Endothelial cell (in vitro differentiated cells): Measurements from ENCODE around the gene KCNE5. TPM values are rescaled to one million over a fixed set of nuclear protein-coding genes. Genes with fewer than 3 reads are reported as not detected.

Experiments used
- DNase-seq: peaks from one replicate; pipeline ENCODE4 v3.0.0; 2021; ENCODE audit warnings: low spot score
- H3K27ac Mint-ChIP-seq: one replicate; pipeline ENCODE4 v1.8.0; 2021; ENCODE audit warnings: mixed read lengths, inconsistent platforms; ENCODE audit not compliant: unreplicated experiment
- H3K27me3 Mint-ChIP-seq: one replicate; pipeline ENCODE4 v1.8.0; 2021; ENCODE audit warnings: mild to moderate bottlenecking, moderate library complexity, mixed read lengths, inconsistent platforms; ENCODE audit not compliant: unreplicated experiment
- H3K36me3 Mint-ChIP-seq: one replicate; pipeline ENCODE4 v1.8.0; 2021; ENCODE audit warnings: mild to moderate bottlenecking, low read depth, mixed read lengths, inconsistent platforms; ENCODE audit not compliant: unreplicated experiment
- H3K4me1 Mint-ChIP-seq: one replicate; pipeline ENCODE4 v1.8.0; 2021; ENCODE audit warnings: mild to moderate bottlenecking, mixed read lengths, inconsistent platforms; ENCODE audit not compliant: unreplicated experiment
- H3K4me3 Mint-ChIP-seq: one replicate; pipeline ENCODE4 v1.8.0; 2021; ENCODE audit warnings: mild to moderate bottlenecking, mixed read lengths, inconsistent platforms; ENCODE audit not compliant: unreplicated experiment
- H3K9me3 Mint-ChIP-seq: one replicate; pipeline ENCODE4 v1.8.0; 2021; ENCODE audit warnings: mixed read lengths, inconsistent platforms; ENCODE audit not compliant: unreplicated experiment
- total RNA-seq: library from RNA; stranded (reverse); fragmentation: NEBNext Ultra II Directional; extraction: Animal tissue kit (Norgen Biotek cat#: 25700); gene quantifications from one replicate; pipeline ENCODE4 v1.2.1, GENCODE V29; 2021; ENCODE audit not compliant: unreplicated experiment
- TF ChIP-seq, protein P1 (sequence below): fragments of 200-600 bp; sonication (generic); IDR thresholded peaks from one replicate; pipeline ENCODE4 v1.5.0; 2021; ENCODE audit warnings: antibody characterized with exemption; ENCODE audit not compliant: unreplicated experiment

Gene KCNE5
- total RNA-seq, 1 donor from 2014 or later = 9.4 TPM

DNA sequence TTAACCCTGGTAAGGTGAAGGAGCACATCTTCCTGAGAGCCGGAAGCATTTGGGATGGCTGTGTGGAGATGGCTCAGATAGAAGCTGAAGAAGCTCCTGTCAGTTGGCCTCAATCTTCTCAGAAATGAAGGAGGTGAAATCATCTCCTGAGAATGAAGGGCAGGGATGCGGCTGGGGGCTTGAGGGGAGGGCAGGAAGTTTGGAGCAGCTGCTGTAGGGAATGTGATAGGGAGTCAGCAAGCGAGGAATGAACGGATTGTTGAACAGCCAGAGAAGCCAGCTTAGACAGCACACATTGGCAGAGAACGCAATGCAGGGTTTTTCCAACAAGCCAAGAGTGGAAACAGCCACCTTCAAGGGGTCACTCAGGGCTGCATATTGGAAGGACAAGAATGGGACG, 10.0 kb downstream of the KCNE5 start:
- H3K4me3 Mint-ChIP-seq = no peak overlapping the region
- TF ChIP-seq, protein P1, sequence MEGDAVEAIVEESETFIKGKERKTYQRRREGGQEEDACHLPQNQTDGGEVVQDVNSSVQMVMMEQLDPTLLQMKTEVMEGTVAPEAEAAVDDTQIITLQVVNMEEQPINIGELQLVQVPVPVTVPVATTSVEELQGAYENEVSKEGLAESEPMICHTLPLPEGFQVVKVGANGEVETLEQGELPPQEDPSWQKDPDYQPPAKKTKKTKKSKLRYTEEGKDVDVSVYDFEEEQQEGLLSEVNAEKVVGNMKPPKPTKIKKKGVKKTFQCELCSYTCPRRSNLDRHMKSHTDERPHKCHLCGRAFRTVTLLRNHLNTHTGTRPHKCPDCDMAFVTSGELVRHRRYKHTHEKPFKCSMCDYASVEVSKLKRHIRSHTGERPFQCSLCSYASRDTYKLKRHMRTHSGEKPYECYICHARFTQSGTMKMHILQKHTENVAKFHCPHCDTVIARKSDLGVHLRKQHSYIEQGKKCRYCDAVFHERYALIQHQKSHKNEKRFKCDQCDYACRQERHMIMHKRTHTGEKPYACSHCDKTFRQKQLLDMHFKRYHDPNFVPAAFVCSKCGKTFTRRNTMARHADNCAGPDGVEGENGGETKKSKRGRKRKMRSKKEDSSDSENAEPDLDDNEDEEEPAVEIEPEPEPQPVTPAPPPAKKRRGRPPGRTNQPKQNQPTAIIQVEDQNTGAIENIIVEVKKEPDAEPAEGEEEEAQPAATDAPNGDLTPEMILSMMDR = no peak
- DNase-seq = no peak
- H3K36me3 Mint-ChIP-seq = no peaks in the 10 kb centered on the region
- H3K9me3 Mint-ChIP-seq = no peaks in the 10 kb centered on the region
- H3K27ac Mint-ChIP-seq = no peak overlapping the region
- no peaks in the 10 kb centered on the region for H3K27me3 Mint-ChIP-seq
- H3K4me1 Mint-ChIP-seq = peaks cover 2% of the 10 kb centered on the region

DNA sequence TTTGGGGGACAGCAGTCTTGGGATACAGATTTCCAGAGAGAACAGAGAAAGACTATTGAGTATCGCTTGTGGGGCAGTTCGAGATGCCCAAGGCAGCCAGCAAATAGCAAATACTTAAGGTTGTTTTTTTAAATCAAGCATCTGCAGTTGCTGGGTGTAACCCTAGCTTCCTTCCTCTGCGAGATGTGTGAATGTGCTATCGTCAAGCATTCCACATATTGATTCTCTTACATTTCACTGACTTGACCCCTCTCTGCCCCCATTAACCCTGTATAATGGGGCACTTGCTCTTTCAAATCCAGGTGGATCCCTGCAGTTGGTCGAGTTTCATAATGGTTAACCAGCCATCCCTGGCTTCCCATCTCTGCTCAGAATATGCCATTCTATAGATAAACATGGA, 23.5 kb downstream of the KCNE5 start:
- H3K4me3 Mint-ChIP-seq = no peak overlapping the region
- peaks cover 5% of the 10 kb centered on the region for H3K4me1 Mint-ChIP-seq
- no peak for DNase-seq
- no peaks in the 10 kb centered on the region for H3K36me3 Mint-ChIP-seq
- TF ChIP-seq, protein P1 = no peak
- peaks cover 2% of the 10 kb centered on the region for H3K27me3 Mint-ChIP-seq
- no peaks in the 10 kb centered on the region for H3K9me3 Mint-ChIP-seq
- H3K27ac Mint-ChIP-seq = no peak overlapping the region

DNA sequence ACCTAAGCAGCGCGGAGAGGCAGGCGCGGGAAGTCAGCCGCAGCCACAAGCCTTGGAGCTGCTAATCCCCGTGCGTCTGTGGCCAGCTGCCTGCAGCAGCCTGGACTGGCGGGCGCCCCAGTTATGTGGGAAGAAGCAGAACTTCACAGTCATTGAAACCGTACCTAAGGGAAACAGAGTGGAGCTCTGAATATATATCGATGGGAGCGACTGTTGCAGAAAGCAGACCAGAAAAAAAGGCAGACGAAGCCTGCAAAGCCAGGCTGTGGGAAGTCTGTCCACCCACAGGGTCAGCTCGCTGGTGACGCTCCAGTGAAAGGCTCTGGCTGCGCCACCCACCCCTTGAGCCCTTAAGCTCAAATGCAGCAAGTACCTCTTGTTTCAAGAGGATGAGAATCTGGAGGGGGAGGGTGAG, 24.7 kb downstream of the KCNE5 start:
- Mint-ChIP-seq H3K4me3 (no peak overlapping the region), H3K27me3 (peaks cover 2% of the 10 kb centered on the region)
- no peak for DNase-seq

DNA sequence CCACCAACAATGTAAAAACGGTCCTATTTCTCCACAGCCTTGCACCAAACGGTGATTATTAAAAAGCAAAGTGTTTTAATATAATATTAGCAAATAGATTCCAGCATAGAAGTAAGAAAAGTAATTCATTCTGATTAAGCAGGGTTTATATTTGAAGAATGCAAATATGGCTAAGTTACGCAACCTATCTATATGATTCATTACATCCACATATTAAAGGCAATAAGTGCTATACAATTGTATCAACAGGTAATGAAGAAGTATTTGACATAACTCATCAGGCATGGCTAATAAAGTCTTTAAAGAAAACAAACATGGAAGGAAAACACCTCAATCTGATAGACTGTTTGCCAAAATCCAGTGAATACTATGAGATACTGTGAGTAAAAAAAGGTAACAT, 29.0 kb downstream of the KCNE5 start:
- H3K27me3 Mint-ChIP-seq = no peaks in the 10 kb centered on the region
- DNase-seq = no peak
- TF ChIP-seq, protein P1 = no peak
- H3K9me3 Mint-ChIP-seq = no peaks in the 10 kb centered on the region
- no peak overlapping the region for H3K4me3 Mint-ChIP-seq
- H3K36me3 Mint-ChIP-seq = no peaks in the 10 kb centered on the region
- peaks cover 2% of the 10 kb centered on the region for H3K4me1 Mint-ChIP-seq
- H3K27ac Mint-ChIP-seq = no peak overlapping the region

More for the DNA sequence above, 24.7 kb downstream of the KCNE5 start:
- Mint-ChIP-seq H3K9me3 (no peaks in the 10 kb centered on the region), H3K36me3 (no peaks in the 10 kb centered on the region), H3K27ac (no peak overlapping the region), H3K4me1 (peaks cover 5% of the 10 kb centered on the region)
- TF ChIP-seq, protein P1 = no peak

DNA sequence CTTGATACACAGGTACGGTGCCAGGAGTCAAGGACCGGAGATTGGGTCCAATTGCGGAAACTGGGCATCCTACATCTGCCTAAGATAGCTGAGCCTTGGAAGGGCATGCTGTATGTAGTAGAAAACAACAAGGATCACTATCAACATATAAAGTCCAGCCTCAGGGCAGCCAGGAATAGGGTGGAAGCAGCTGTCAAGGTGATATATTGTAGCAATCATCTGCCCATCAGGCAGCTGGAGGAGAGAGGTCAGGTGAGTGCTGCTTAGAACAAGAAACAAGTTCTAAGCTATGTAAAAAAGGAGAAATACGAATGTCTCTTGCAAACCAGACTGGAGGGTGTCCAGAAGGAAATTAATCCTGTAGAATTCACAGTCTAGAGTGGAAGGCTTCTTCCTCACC, 34.8 kb downstream of the KCNE5 start:
- Mint-ChIP-seq H3K4me3 (no peak overlapping the region), H3K9me3 (no peaks in the 10 kb centered on the region), H3K27me3 (peaks cover 2% of the 10 kb centered on the region), H3K27ac (no peak overlapping the region), H3K4me1 (no peaks in the 10 kb centered on the region), H3K36me3 (no peaks in the 10 kb centered on the region)
- TF ChIP-seq, protein P1 = no peak
- no peak for DNase-seq
